ENCODE data around the gene HOXC11. TPM values are rescaled to one million over a fixed set of nuclear protein-coding genes. Genes with fewer than 3 reads are reported as not detected.

HOXC11 gene
- polyA plus RNA-seq, 3 donors: not detected

DNA sequence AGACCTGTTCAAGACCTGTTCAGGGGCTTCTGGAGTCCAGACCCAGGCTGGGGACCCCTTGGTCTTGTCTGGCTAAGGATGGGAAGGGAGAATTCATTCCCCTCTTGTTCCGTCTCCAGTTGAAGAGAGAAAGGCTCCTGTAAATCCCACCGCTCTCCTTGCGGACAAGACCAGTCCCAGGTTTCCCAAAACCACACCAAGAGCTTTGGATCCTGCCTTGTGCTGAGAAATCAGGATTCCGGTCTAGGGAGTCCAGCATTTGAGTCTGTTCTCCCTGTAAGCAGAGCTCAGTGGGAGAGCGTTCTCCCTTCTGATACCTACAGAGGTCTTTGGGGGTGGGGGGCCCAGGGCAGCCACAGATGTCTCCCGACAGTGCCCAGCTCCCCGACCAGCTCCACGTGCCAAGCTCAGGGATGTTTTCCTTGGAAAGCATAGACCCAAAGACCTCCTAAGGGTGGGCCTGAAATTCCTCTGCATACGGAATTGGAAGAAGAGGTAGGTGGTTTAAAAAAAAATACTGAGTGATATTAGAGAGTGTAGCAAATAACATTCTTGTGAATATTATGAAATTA is 32.4 kb upstream of the HOXC11 start:
- 8 to 11% (median 9%) methylated on average over 9 of the region's 9 CpGs for WGBS, 3 donors

DNA sequence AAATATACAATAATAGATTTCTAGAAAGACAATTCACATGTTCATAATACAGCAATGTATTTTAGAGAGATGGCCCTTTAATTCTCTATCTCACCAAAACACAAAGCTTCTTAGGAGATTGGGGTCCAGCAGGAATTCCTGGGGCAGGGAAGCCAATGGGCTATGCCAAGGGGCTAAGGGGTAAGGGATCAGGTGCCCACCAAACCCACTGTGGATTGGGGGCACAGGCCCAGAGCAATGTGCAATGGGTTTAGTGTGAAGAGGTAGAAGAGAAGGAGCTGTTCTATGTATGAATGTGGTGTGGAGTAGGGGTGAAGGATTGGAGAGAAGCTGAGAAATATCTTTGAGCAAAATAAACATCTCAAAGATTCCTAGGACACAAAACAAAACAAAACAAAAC is 31.7 kb upstream of the HOXC11 start:
- H3K27ac ChIP-seq (ENCODE audit: low read depth, low read length): no peak overlapping the region

More for the DNA sequence above, 32.4 kb upstream of the HOXC11 start:
- no peak overlapping the region for H3K27ac ChIP-seq (ENCODE audit: low read depth, low read length)

DNA sequence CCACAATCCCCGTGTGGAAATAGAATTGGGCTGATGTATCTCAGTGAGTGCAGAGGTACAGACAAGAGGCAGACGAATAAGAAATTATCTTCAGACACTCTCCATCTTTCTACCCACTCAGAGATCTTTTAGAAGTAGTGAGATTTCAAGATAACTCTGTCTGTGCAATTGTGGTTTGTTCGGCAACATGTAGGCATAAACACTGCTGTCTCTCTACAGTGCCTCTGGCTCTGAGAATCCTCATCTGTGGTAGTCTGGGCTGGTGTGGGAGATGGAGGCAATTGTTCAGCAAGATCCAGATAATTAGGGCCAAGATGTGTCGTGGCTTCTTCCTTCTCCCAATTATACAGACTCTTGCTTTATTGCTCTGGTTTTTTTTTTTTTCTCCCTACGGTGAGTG is 31.2 kb upstream of the HOXC11 start:
- WGBS, 3 donors: 15 to 21% (median 16%) methylated on average over 5 of the region's 5 CpGs
- H3K27ac ChIP-seq (ENCODE audit: low read depth, low read length): no peak overlapping the region

DNA sequence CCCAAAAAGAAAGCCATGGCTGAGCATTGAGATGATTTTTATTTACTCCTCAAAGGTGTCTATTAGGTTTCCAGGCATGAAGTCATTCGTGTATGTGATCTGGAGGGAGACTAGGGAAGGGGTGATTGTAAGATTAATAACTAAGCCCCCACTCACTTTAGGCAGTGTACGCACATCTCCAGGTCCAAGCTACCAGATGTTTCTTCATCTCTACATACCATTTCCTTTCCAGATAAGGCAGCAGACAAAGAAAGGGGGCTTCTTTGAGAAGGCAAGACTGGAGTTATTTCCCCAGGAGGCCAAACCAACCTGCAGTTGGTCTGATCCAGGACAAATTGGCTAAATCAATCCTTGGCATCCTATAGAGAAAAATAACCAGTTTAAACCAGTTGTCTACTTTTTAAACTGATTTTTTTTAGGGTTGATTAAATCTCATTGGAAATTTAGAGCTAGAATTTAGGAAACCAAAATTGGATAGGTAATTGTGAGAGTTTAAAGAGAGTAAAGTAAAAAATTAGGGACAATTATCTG is 30.4 kb upstream of the HOXC11 start:
- WGBS, 3 donors: 9 to 18% (median 14%) methylated on average over 2 of the region's 2 CpGs
- no peak overlapping the region for H3K27ac ChIP-seq (ENCODE audit: low read depth, low read length)

DNA sequence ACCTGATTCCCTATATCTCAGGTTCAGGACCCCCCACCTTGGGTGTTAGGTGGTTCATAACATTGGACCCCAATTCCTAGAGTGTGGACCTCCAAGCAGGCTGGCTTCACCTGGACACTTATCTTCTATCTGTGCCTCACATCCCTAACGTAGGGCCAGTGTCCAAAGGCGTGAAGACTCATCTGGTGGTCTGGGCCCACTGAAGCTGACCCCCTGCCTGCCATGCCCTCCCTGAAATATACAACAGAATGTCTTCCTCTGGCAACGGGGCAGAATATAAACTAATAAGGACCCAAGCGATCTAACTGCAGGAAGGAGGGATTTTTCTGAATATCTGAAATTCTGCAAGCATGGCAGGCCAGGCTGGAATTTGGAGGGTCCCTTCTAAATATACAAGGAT is 28.7 kb upstream of the HOXC11 start:
- no peak overlapping the region for H3K27ac ChIP-seq (ENCODE audit: low read depth, low read length)
- 14 to 19% (median 15%) methylated on average over 4 of the region's 4 CpGs for WGBS, 3 donors

DNA sequence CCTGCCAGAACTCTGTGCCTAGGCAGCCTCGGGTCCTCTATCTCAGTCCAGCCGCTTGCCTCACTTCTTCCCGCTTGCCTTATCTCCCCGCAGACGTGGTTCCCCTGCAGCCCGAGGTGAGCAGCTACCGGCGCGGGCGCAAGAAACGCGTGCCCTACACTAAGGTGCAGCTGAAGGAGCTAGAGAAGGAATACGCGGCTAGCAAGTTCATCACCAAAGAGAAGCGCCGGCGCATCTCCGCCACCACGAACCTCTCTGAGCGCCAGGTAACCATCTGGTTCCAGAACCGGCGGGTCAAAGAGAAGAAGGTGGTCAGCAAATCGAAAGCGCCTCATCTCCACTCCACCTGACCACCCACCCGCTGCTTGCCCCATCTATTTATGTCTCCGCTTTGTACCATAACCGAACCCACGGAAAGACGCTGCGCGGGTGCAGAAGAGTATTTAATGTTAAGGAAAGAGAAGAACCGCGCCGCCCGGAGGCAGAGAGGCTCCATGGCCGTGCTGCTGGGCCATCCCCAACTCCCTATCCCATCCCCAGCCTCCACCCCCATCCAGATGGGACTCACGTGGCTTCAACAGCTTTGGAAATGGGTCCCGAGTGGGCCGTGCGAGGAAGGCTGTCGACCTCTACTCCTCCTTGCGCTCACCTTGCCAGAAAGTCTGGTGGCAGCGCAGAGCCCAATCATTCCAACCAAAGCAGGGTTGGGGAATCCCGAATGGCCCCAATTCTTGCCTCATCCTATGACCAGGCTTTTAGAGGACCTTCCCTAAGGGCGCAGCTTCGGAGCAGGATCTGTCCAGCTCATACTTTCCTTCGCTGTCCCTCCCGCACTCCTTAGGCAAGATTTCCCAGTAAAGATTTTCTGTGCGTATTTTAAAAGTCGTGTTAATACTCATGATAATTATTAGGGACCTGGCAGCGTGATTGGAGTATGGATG is 27.7 kb upstream of the HOXC11 start:
- 5 to 8% (median 6%) methylated on average over 51 of the region's 51 CpGs for WGBS, 3 donors
- H3K27ac ChIP-seq (ENCODE audit: low read depth, low read length): no peak overlapping the region

DNA sequence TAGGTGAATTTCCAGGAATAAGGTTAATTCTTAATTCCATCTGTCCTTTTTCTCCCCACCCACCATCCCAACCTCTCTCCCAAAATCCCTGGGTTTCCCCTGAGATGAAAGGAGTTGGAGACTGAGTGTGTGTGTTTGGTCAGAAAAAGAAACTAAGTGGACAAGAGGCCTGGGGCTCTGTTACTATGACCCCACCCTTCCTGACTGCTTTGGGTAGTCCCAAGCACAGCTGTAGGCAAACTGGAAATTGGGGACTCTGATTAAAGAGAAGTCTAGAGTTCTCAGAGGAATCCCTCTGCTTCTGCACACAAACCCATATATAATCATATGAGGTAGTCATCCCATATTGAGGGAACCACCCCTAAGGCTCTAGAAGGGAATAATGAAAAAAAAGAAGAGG is 25.2 kb upstream of the HOXC11 start:
- no peak overlapping the region for H3K27ac ChIP-seq (ENCODE audit: low read depth, low read length)

DNA sequence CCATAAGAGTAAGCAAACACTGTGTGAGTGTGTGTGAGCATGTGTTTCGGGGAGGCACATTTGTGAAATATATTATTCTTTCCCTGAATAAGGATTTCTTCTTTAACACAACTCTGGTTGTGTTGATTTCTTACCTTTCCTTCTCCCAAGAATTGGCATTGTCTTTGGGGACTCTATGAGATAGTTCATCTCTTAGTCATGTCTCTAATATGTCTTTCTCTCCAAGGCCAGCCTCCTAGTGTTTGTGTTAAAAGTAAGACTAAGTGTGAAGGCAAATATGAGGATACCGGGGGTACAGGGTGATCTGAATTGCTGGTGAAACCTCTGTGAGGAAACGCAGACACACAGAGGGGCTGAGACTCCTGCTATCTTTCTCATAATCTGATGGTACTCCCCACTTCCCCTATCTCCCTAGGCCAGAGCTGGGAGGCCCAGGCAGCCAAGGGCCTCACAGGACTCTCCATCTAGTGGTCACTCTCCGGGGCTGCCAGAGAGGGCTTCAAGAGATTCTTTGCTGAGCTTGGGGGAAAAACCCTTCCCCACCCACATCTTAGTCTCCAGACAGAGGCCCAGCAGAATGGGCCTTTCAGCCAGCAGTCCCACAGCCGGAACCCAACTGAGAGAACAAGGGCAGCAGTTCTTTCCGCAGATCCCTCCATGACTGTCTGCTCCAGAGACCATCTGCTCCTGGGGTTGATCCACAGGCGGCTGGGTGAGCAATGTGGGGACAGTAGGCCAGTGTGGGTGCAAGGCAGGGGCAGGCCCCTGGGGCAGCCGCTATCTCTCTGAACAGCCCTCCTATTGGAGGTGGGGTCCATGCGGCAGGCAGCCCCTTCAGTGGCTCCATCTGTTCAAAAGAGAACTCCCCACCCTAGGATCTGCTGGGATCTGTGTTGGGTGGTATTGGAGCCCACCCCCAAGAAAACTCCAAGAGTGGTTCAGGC is 24.0 kb upstream of the HOXC11 start:
- WGBS, 3 donors: 32 to 43% (median 39%) methylated on average over 9 of the region's 9 CpGs
- H3K27ac ChIP-seq (ENCODE audit: low read depth, low read length): no peak overlapping the region

DNA sequence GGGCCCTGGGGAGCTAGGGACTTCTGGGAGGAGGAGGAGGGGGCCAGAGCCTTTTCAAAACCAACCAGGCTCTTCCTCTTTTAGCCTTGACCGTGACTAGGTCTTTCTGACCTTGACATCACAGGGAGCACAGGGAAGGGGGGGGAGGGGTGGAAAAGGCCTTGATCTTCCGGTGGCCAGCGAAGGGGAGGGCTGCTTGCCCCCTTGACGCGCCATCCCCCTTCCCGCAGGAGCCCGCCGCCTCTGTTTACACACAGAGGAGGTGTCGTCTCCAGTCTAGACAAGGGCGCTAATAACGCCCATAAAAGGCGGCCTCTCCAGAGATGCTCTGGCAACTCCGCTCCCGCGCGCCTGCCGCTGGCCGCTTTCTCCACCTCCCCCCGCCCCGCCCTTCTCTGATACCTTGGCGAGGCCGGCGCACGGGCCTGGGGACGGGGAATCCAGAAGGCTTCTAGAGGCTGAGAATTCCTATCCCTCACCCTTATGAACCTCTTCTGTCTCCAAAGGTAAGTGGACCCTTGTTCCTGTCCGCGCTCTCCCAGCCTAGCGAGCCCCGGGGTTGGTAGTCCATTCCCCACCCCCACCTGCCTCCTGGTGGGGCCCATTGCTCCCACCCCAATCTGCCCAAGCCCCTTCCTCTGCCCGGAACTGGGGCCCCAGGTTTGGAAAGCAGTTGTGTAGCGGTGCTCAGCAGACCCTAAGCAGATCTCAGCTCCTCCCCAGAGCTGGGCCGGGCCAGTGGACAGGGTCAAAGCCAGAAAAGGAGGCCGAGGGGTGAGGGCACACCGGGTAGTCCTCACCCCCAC is 23.1 kb upstream of the HOXC11 start:
- 3 to 8% (median 4%) methylated on average over 34 of the region's 34 CpGs for WGBS, 3 donors
- H3K27ac ChIP-seq (ENCODE audit: low read depth, low read length): no peak overlapping the region

DNA sequence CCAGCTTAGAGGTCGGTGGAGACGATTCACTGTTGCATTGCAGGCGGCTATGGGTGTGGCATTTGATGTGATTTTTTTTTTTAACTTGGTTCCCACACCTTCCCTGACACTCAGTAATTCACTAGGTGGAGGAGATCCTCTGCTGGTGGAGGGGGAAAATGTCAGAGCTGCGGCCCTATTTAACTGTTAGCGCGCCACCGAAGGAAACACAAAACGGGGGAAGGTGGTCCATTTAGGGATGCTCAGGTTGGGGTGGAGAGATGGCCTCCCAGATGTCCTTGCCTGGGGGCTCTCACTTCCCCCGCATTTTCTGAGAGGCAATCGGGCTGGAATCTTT is 22.5 kb upstream of the HOXC11 start:
- no peak overlapping the region for H3K27ac ChIP-seq (ENCODE audit: low read depth, low read length)
- 2 to 7% (median 5%) methylated on average over 10 of the region's 10 CpGs for WGBS, 3 donors

DNA sequence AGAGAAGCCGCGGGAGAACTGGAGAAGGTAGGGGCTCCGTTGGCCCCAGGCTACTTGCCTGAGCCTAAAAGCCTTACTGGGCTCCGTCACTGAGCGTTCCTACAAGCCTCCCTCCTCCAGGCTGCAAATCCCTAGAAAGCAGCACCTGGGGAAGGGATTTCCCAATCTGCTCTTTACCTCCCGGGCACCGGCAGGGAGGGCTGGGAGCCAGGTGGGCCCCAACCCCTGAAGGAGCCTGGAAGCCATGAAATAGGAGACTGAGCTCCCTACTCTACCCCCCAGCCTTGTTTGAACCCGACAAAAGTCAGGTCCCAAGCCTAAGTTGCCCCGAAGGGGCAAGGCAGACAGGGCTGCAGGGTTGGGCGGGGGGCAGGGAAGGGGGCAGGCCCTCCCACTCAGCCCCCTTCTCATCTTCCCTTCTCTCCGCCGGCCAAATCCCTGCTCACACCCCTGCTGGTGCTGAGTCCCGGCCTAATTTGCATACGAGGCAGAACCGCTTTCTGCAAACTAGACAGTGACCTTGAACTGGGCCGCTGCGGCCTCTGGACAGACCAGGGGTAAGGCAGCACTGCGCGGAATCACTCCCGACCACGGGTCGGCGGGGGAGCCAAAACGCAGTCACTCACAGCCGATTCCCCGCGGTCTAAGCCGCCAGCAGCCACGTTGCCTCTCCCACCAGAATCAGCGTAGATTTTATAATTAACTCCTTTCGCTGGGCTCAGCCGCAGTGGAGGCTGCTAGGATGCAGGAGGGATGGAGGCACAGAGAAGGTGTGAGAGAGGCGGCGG is 21.9 kb upstream of the HOXC11 start:
- WGBS, 3 donors: 2 to 4% (median 4%) methylated on average over 34 of the region's 34 CpGs
- H3K27ac ChIP-seq (ENCODE audit: low read depth, low read length): no peak overlapping the region

DNA sequence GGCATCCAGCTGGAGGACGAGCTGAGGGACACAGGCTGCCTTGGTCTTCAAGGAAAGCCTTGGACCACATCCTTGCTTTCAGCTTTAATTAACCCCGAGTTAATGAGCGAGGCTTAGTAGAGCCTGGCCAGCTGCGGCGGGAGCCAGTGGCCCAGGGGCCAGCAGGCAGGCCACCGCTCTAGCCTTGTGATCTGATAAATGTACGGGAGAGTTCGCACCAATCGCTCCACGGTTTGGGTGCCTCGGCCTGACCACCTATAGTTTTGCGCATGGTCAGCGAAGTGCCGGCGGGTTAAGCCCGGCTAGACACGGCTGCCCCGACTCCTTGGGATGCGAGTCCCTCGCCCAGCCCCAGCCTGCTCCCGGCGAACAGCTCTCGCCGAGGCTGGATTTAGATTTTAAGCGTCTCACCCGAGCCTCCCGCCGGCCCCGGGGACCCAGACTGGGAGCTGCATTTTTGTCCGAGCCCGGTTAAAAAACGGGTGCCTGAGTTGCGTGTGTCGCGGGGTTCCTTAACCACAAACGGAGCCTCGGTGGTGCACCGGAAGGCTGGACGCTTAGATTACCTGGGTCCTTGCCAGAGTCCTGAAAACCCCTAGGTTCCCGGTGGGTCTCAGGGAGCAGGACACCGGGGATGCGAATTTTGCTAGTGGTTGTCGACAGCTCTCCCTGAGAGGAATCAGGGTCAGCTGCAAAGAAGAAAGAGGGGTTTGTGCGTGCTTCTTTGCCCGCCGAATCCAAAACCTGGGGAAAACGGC is 21.2 kb upstream of the HOXC11 start:
- no peak overlapping the region for H3K27ac ChIP-seq (ENCODE audit: low read depth, low read length)
- WGBS, 3 donors: 4 to 6% (median 4%) methylated on average over 47 of the region's 47 CpGs

DNA sequence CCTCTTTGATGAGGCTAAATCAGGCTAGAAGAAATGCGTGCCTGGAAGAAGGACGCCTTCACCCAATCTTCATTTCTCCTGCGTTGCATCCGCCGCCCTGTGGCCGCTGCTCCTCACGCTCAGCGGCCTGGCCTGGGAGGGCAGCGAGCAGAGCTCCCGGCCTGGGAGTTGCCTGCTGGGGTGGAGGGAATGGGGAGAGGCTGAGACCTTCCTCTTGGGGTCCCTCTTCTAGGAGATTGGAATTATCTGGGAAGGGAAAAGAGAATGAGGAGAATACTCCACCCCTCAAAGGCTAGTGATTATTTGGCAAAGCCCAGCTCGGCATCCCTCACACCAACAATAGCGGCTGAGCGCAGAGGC is 20.6 kb upstream of the HOXC11 start:
- no peak overlapping the region for H3K27ac ChIP-seq (ENCODE audit: low read depth, low read length)
- WGBS, 3 donors: 12 to 14% (median 14%) methylated on average over 13 of the region's 13 CpGs

DNA sequence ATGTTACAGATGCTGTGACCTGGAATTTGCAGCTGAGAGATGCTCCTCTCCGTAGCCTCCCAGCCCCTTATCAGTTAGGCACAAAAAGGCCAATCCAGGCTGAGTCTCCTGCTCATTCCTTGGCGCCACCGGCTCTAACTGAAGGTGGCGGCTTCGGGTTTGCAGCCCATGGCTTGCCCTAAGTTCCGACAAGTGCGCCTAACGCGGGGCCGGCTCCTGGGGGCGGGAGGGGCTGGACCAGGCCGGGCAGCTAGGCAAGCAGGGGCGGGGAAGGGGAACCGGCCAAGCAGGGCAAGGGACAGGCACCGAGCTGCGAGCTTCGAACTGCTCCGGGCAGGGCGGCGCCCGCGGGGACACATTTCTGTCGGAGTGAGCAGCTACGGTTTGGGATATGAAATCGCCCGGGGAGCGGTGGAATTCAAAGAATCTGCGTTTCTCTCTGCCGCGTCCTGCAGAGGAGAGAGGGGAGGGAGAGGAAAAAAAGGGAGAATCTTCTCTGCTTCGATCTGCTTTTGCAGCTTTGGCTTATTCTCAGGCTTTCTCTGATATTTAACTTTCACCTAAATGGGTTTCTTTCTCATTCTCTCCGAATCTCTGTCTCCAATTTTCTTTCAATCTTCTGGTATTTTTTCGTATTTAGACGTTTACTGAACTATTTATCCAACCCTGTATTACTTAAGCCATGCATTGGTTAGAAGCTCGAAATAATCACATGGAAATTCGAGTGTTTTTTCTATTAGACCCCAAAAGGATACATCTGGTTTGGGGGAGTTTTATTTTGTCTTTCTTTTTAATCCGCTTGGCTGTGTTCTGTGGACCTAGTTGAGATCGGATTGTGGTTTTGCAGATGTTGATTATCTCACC is 19.8 kb upstream of the HOXC11 start:
- WGBS, 3 donors: 6 to 7% (median 7%) methylated on average over 38 of the region's 38 CpGs
- H3K27ac ChIP-seq (ENCODE audit: low read depth, low read length): no peak overlapping the region

DNA sequence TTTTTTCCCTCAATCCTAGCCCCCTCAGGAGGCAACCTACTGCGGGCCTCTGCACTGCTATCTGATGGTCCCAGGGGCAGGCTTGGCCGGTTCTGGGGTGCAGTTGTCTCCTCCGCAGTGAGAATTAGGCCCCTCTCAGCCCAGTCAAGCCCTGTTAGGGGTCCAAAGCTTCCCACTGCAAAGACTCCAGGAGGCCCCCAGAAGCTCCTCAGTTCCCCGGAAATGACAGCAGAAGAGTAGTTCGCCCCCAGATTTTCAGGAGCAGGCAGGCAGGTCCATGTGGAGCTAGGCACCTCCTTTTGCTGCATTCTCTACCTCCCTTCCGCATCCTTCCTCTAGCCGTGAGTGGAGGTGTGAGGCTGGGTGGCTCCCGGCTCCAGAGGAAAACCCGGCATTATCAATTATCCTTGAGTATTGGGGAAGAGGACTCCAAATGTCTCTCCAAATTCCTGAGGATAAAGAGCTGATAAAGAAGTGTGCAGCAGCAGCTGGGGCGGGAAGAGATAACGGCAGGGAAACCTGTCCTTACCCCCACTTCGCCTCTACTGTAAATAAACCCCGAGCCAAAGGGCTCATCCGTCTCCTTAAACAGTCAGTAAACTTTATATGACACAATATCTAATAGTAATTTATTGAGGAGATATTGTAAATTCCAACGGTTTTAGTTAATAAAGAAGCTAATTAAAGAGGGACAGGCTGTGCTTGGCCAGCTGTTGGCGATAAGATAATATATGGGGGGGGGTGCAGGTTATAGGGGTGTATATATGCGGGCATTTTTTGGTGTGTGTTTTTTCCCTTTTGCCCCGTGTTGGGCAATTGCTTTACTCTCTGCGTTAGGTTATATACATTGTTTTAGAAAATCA is 18.9 kb upstream of the HOXC11 start:
- WGBS, 3 donors: 8 to 10% (median 9%) methylated on average over 19 of the region's 19 CpGs
- no peak overlapping the region for H3K27ac ChIP-seq (ENCODE audit: low read depth, low read length)
